T1000 (cell line): ENCODE data around the gene AIF1.

Experiments
- DNase-seq: peaks from one replicate; lab custom pipeline; 2025; ENCODE audit warnings: mixed read lengths; lab: John Stamatoyannopoulos, UW

AIF1 gene

DNA sequence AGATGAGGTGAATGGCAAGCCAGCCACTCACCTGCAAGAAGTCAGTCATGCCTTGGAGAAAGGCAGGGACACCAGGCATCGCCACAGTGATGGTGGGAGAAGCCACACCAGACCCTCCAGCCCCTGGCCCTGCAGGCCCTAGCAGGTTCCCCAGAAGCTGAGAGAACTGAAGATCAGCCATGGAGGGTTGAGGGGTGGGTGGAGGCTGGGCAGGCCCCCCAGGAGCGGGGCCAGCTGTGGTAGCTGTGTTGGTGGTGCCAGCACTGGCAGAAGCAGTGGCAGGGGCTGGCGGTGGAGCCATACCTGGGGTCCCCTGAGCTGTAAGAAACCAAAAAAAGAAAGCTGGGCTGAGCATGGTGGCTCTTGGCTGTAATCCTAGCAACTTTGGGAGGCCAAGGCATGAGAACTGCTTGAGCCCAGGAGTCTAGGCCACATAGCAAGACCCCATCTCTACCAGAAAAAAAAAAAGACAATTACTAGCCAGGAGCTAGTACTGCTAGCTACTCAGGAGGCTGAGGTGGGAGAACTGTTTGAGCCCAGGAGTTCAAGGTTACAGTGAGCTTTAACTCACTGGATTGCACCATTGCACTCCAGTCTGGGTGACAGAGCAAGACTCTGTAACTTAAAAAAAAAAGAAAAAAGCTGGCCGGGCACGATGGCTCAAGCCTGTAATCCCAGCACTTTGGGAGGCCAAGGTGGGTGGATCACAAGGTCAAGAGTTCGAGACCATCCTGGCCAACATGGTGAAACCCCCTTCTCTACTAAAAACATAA, 27.9 kb downstream of the AIF1 start:
- DNase-seq, result no peak

DNA sequence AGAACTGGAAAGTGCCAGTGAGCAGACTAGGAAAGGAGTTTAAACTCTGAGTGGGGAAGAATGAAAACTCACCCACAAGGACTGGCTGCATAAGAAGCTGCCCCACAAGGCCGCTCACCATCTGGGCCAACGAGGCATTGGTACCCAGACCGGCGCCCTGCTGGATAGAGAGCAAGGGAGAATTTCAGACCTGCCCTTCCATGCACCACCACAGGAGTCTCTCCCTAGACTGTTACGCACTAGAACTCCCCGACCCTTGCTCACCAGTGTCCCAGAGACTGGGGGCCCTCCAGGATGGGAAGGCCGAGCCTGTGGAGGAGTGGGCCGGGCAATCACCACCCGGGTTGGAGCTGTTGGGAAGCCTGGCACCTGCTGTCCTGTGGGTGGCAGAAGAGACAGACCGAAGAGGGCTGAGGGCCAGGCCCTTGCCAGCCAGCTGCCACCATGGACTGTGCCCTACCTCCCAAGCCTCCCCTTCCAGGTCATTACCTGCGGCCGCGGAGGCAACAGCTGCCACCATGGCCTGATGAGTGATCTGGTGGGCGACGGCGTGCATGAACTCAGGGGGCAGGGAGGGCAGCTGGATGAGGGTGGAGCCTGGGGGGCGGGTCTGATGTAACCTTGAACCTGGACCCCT, 28.9 kb downstream of the AIF1 start:
- DNase-seq, result no peak

DNA sequence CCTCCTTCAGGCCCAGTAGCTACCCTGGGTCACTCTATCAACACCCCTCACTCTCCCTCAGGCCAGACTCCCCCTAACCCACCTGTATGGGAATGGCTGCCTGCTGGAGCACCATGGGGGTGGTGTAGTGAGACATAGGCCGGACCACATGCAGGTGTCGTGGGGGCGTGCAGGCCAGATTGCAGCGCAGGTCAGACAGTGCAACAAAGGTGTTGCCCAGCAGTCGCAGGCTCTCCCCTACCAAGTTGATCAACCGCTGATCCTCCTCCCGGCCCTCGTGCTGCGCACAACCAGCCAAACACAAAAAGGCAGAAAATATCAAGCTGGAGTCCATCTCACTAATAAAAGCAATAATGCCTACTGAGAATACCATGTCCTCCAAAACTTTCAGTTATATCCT, 30.3 kb downstream of the AIF1 start:
- no peak for DNase-seq

DNA sequence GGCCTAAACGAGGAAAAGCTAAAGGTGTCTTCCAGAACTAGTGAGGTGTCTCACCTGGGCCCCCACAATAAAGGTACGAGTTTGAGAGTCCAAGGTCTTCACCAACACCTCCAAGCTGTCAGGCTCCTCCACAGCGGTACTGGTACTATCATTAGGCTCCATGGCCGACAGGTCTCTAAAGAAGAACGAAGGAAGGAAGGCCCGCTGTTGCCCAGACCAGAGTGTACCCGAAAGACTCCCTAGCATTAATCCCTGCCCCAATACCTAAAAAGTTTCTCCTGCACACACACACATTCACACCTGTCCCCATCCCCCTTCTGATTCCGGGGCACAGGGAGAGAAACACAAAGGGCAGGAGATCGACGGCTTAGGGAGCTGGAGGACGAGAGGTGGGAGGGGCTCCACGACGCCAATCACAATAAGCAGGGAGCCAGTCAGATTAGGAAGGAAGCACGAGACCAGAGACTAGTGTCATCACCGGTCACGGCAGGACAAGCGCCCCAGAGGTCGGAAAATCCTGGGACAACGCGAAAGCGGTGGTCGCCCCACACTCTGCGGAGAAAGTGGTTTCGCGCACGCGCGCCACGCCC, 36.7 kb downstream of the AIF1 start:
- peak; percentile 80 for DNase-seq

DNA sequence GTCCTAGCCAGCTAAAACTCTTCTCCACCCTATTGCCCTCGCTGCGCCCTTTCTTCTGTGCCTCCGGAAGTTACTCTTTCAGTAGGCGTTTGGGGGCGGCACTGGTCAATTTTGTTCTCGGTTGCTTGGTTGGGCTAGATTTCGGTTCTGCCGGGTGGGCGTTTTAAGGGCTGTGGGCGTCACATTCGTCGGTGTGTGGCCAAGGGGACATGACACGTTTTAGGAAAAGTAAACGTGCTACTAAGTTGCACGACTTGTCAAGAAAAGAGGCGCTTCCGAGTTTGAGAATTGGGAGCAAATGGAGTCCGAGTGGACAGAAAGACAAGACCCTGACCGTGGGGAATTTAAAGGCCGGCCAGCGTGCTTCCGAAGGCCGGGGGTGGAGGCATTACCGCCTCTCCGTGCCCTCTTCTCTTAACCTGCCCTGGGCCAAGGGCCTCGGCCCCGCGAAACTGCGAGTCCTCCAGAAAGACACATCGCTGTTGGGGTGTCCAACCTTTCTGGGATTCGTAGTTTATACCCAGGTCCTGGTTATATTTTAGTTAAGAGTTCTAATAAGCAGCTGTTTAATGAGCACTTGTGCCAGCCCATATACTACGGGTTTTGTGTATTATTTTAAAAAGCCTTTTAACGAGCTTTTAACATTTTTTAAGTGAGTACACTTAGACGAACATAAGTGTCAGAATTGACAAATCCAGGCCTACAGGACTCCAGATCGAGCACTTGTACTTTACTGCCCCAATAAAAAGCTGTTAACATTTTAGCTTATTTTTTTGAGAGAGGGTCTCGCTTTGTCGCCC, 38.1 kb downstream of the AIF1 start:
- no peak for DNase-seq

DNA sequence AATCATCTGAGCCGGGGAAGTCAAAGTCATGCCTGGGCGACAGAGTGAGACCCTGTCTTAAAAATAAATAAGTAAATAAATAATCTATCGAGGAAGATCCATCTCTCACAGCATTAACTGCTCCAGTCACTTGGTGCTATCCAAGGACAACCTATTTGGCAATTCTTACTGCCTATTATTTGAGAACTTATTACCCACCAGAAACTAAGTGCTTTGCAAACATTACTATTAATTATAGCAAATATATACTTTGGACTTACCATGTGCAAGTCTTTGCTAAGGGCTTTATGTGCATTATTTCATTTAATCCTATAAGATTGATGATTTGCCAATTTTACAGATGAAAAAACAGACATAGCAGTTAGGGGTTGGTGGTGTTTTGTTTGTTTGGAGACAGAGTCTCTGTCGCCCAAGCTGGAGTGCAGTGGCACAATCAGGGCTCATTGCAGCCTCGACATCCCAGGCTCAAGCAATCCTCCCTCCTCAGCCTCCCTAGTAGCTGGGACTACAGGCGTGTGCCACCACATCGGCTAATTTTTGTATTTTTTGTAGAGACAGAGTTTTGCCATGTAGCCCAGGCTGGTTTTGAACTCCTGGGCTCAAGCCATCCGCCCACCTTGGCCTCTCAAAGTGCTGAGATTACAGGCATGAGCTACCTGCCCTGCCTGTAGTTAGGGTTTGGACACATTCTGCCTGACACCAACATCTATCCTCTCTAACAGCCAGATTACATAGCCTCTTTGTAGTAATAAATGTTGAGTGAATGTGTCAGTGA, 39.7 kb downstream of the AIF1 start:
- no peak for DNase-seq

DNA sequence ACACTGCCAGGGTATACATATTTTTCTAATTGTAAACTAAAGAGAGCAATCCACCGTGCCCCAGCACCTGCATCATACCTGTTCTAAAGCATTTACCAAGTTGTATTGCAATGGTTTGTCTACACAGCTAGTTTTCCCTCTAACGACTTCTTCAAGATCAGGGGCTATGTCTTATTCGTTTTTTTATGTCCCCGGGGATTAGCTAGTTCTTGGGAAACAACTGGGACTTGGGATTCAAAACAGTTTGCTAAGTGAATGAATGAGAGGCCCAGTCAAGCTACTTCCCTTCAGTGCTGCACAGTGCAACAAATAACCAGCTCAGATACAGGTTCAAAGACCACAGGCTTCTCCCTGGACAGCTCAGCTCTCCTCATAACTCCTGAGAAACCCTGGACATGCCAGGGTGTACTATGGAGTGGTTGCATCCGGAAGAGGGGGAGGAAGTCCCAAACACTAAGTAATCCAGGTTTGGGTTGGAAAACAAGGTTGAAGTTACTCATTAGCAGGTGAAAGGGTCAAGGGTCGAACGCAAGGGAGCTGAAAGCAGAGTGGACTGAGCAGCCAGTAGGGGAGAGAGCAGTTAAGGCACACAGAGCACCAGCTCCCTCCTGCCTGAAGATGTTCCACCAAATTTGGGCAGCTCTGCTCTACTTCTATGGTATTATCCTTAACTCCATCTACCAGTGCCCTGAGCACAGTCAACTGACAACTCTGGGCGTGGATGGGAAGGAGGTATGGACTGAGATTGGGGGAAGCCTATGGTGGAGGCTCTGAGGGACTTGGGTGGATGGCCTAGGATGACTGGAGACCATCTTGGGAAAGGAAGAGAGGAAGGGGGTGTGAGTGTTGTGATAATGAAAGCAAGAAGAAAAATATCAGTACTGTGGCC, 40.6 kb downstream of the AIF1 start, which contains the start of gene APOM:
Gene APOM, plus strand, starts transcription at position 546 of the 889 bp plus-strand sequence. Its CDS starts 73 bp downstream, at position 619.
- no peak for DNase-seq

DNA sequence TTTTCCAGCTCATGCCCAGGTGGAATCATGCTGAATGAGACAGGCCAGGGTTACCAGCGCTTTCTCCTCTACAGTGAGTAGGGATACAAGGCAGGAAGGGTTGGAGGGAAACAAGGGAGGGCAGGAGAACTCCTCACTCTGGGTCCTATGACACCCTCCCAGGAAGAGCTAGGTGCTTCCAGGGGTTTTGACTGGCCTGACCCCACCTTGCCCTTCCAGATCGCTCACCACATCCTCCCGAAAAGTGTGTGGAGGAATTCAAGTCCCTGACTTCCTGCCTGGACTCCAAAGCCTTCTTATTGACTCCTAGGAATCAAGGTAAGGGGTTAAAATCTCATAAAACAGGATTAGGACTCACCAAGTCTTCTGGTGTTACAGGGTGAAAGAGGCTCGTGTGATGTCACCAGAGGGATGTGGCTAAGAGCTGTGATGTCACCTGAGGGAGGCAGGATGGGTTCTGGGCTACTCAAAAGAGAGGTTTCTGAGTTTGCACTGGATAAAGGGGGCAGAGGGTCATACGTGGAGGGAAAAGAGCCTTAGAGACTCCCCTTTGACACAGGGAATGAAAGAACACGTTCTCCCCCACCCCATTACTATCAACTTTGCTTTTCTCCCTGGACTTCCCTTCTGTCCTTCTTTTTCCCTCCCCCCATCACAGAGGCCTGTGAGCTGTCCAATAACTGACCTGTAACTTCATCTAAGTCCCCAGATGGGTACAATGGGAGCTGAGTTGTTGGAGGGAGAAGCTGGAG, 42.5 kb downstream of the AIF1 start:
- no peak for DNase-seq

DNA sequence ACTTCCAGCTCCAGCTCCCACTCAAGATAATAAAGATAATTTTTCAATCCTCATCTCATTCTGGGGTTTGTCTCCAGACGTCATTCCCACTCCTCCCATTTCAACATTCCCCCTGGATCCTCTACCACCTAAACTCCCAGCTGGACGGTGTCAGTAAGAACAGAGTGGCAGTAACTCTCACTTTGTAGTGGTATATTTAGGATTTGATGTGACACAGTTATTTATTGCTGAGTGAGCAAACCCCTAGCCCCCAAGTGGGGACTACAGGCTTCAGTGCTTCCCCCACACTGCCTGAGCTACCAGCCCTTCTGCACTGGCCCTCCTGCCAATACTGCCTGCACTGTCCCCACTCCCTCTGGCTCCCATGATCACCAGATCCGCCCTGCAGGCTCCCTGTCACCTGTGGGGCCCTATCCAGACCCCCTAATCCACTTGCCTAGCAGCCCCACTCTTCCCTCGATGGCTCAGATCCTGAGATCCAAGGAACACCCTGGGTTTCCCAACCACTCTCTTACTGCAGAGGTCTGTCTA, 43.2 kb downstream of the AIF1 start:
- DNase-seq, result no peak

DNA sequence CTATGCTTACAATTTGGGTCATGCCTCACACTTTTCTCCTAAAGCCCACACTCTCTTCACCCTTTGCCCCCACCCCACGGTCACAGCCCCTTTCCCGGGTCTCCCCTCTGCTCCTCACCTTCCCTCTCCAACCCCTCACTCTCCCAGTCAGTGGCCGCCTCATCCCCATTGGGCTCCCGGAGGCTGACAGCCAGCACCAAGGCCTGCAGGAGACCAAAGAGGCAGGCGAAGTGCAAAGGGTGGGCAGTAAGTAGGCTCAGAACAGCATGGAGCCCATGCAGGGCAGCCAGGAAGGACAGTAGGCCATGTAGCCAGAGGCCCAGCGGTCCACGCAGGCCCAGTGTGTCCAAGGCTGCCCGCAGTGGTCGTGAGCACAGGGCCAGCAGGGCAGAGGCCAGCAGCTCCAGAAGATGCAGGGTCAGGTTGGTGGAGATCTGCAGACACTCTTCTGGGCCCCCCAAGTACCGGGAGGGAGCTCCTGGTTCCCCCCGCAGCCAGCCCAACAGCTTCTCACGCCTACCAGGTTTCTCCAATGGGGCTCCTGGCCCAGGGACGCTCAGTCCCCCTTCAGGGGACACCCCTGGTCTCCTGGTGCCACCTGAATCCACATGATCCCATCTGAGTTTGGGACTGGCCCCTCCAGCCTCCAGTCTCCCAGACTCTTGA, 44.1 kb downstream of the AIF1 start:
- DNase-seq, result no peak

DNA sequence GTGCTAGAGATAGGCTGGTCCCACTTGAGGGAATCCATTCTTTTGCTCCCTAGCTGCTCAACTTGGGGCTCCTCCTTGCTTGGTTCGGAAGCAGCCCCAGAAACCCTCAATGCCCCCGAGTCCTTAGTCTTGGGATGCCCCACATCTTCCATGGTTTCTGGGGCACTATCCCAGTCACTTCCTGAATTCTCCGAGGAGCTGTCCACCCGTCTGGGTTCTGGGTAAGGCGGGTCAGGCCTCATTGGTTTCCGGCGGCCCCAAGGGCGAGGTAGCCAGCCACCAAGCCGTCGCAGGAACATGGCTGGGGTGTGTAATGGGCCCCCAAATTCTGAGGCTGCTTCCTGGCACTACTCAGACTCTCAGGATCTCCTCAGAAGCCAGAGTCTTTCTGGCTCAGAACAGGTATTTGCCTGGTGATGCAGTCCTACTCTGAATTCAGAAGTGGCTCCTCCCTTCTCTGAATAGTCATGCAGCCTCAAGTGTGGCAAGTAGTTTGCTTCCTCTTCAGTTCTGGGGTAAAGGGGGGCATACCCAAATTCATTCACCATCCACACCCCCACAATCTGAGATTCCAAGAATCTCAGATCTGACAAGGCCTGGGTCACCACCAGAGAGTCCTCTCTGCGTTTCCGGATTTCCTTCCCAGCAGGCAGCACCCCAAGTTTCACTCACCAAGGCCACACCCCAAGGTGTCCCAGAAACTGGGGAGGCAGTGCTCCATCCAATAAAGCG, 44.8 kb downstream of the AIF1 start:
- no peak for DNase-seq

GRCh38 chr6:31660381-31661261, 45.6 kb downstream of the AIF1 start, which contains the start of gene C6orf47:
Gene C6orf47 (minus strand): TSS chr6:31660778. CDS start chr6:31659947, 831 bp downstream.
- peak; percentile 58 for DNase-seq

DNA sequence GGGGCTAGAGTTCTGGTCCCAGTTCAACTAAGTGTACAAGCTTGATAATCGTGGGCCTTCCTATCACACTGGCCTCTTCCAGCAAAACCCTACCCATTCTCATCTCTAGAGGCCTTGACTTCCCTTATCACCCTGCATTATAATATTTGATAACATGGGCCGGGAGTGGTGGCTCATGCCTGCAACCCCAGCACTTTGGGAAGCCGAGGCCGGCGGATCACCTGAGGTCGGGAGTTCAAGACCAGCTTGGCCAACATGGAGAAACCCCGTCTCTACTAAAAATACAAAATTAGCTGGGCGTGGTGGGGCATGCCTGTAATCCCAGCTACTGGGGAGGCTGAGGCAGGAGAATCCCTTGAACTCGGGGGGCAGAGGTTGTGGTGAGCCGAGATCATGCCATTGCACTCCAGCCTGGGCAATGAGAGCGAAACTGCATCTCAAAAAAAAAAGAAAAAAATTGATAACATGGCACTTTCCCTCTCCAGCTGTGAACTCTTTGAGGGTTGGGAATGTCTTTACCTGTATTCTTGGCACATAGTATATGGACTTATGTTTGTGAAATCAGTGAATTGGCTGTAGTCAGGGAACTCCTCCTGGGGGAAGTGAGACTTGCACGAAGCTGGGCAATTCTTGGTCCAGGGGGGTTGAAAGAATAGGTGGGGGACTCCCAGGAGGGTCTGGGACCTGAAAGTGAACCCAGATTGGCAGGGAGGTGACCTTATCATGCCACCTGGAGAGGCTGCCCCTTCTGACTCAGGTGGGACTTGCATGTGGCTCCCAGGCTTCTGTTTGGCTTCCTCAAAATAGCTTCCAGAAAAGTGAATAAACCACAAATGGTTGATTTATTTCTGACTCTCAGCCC, 46.5 kb downstream of the AIF1 start:
- no peak for DNase-seq

GRCh38 chr6:31662124-31662723, 47.2 kb downstream of the AIF1 start:
- no peak for DNase-seq

DNA sequence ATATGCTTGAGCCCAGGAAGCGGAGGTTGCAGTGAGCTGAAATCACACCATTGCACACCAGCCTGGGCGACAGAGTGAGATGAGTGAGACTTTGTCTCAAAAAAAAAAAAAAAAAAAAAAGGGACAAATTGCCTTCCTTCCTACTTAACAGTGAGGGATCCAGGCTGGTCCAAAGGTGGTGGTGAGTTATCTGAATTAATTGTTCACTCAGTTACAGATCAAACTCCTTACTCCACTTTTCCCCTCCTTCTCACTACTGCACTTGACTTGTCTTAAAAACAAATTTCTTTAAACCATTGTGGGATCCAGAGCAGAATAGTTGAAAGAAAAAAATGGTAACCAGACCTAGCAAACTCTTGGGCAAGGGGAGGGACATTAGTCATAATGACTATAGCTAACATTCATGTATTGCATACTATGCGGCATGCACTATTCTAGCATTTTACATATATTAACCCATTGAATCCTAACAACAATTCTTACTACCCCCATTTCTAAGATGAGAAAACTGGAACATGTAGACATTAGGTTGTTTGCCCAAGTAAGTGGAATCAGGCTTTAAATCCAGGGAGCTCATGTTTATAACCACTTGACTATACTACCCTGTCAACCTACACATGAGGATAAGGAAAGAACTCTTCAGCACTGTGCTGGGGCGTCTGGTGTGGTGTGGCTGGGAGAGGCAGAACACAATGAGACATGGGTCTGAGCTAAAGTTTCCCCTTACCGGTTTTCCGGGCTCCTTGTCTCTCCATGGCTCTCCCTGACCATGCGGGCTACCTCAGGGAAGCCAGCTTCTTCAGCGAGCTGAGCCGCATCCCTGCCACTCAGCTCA, 48.3 kb downstream of the AIF1 start:
- no peak for DNase-seq
